Right hindlimb (tissue), 1 donor: ENCODE results near the gene CLDN6.

Experiments
- DNase-seq: peaks from one replicate; pipeline ENCODE4 v3.0.0-alpha.2; 2018

The CLDN6 gene

DNA sequence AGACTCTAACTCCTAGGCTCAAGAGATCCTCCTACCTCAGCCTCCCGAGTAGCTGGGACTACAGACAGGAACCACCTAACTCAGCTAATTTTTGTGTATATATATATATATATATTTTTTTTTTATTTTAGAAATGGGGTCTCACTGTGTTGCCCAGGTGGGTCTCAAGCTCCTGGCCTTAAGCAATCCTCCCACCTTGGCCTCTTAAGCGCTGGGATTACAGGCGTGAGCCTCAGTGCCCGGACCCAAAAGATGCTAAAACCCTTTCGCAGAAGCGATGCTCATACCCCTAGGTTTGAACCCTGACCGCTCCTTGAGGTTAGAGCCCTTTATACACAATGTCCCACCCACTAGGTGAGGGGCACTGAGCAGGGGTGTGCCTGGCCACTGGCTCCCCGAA is 7.5 kb downstream of the CLDN6 start:
- DNase-seq = no peak

DNA sequence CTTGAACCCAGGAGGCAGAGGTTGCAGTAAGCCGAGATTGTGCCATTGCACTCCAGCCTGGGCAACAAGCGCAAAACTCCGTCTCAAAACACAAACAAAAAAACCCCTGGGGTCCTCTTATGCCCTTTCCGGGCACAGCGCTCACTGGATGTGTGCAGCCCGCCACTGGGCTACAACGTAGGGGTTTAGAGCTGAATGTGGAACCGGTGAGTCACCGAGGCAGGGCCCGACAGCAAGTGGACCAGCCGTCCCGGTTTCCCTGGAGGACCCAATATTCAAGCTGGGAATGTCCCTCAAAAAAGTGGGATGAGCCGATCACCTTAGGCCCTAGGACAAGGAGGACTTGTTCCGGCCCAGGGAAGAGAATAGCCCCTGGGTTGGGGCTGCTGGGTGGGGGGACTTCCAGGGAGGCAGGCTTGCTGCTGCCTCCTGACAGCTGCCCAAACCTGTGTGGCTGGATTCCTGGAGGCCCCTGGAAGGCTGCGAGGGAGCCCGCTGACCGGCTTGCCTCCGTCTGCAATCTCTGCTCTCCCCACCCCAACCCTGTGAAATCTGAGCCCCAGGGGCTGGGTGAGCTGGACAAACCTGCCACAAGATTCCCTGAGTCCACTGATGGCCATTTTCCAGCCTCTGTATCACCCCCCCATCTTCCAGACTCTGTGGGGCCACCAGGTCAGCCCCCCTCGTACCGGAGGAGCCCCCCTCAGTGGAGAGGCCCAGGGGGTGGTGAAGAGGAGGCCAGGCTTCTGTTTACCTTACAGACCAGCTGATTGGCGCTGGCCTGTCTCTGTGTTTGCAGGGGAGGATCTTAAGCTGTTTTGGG is 8.2 kb downstream of the CLDN6 start:
- DNase-seq = no peak

DNA sequence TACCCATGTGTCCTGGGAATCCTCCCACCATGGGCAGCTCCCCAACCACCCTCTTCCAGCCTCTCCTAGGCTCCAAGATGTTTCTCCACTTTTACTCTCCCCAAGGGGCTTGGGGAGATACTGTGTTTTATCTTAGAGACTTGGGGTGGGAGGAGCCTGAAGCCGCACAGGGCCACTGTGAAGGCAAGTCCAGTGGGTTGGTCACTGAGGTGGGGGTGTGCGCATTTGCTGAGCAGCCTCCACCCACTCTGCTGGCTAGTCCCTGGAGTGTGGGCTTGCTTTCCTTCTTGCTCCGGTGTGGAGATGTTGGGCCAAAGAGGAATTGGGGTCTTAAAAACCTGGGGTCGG is 9.3 kb downstream of the CLDN6 start:
- no peak for DNase-seq

DNA sequence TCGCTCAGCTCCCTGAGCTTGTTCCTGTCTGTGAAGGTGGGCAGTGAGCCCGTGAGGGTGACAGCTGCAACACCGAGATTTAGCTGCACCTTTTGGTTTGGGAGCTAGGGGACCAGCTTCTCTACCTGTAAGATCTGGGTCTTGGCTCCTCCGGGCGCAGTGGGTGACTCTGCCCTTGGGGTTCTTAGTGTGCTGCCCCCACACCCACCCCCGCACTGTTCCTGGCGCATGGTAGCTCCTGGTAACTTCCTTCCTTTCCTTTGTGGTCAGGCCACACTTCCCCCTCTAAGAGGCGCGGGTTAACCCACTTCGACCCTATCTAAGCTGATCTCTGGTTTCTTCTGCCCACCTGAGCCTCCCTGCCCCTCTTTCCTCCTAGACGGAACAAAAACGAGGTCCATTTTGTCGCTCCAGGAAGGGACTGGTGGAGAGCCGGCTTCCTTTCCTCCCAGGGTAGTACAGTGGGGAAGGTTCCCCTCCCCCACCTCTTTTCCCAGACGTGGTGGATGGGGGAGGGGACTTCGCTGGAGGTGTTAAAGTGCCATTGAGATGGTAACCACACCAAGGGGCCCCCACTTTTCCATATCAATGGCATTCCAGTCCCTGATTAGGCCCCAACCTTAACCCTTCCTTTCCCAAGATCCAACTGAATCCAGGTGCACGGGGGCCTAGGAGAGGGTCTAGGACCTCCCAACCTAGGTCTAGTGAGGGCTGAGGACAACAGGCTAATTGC is 9.9 kb downstream of the CLDN6 start:
- DNase-seq = no peak

DNA sequence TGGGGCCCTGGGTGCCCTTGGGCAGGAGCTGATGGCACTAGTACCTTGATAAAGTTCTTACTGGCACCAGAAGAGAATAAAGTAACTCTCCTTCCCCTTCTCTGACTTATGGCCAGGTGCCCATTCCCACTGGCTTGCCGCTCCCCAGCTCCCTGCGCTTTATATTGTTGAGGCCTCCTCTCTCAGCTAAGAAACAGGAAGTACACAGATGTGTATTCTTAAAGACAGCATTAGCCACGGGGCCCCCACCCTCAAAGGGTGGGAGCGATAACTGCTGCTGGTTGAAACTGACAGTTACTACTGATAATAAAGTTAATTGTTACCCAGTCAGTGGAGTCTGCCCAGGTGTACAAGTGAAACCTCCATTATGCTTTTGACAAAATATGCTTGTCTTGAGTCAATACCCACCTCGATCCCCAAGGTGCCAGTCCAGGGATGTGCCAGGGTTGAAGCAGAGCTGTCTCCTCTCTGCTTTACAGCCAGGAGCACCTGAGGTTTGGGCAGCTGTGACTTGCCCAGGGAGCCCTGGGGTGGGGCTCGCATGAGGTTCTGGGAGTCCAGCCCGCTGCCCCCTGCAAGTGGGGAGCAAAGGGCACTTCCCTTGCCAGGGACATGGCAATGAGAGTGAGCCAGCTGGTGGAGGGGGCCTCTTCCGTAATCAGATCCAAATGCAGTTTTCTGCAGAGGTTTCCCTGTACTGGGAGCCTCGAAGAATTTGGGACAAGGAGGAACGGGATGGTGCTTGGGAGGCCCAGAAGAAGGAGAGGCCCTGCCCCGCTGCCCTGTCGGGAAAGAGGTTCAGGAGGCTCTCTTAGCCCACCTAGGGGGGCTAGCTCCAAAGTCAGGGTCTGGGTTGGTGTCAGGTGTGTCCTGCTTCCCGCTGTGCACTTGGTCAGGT is 10.7 kb downstream of the CLDN6 start:
- no peak for DNase-seq

DNA sequence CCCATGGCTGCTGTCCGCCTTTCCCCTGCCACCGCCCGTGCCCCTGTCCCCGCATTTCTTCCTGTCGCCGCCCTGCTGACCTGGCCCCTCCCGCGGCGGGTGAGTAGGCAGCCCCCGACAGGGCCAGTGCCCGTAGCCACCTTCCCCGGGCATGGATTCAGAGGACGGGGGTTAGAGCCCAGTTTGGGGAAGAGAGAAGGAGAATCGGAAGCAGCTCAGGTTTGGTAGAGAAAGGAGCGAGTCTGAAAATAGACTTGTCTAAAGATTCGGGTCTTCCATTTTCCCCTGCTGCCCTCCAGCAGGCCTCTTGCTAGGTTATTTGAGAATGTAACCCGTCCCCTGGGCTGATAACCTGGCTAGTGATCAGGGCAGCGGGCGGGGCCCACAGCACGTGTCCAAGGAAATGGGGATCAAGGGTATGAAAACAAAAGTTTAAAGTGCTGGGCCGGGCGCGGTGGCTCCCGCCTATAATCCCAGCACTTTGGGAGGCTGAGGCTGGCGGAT is 13.2 kb downstream of the CLDN6 start:
- DNase-seq = no peak

DNA sequence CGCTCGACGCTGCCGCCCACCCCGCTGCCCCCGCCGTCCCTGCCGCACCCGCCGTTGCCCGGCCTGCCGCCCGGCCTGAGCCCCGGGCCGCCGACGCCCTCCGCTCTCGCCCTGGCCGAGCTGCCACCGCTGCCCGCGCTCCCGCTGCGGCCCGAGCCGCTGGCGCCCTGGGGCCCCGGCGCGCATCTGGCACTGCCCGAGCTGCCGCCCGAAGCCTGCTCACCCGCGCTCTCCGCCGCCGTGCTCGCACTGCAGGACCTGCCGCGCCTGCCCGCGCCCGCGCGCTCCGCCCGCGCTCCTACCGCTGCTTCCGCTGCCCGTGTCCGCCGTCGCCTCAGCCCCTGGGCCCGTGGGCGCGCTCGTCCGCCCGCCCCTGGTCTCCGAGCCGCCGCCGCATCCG is 13.7 kb downstream of the CLDN6 start:
- no peak for DNase-seq

DNA sequence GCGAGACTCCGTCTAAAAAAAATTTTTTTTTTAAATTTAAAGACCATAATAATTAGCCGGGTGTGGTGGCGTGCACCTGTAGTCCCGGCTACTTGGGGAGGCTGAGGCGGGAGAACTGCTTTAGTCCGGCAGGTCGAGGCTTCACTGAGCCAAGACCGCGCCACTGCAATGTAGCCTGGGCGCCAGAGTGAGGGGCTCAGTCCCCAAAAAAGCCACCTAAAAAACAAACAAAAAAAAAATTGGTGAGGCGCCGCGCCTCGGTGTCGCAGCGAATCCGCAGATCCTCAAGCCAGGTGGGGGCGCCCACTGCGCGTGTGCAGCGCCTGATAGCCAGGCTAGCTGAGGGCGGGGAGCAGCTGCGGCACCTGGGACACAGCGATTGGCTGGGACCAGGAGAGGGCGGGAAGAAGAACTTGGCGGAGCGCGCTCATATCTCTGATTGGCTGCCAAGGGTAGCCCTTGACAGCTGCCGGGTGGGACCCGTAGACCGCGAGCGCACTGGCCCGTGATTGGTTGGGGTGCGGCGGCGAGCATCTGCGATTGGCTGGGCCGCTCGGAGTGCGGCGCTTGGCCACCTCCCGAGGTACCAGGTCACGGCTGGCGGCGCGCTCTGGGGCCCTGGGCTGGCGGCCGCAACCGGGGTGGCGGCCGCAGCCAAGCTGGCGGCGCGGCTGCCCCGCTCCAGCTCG is 14.3 kb downstream of the CLDN6 start:
- DNase-seq = peak; percentile 97

DNA sequence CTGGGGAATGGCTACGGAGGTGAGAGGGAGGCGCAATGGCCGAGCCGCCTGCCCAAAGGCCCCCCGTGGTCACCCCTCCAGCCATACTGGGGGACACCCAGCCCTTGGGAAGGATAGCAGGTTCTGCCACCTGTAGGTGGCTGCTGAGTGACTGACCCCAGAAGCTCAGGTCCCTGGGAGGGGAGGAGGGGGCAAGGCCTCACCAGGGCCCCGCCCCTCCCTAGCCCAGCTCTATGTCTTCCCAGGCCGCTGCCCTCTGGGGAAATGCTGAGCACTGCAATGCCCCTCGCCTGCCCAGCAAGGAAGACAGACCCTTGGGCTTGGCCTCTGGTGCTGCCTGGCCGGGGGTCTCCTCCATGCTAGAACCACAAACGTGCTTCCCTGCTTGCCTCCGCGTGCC is 16.7 kb downstream of the CLDN6 start:
- no peak for DNase-seq

DNA sequence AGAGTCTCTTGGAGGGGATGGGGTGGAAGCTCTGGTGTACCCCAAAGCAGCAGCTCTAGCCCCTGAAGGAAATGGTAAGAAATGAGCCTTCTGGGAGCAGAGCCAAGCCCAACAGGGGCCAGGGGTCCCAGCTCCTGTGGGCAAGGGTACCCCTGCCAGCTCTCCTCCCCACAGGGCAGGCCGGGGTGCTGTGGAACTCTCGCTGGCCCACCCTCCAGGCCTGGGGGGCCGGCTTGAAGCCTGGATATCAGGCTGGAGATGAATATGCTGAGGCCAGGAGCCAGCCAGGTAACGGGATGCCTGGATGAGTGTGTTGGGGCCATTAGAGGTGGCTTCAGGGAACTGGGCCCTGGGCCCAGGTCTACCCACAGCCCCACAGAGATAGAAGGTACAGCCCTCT is 17.4 kb downstream of the CLDN6 start:
- no peak for DNase-seq

DNA sequence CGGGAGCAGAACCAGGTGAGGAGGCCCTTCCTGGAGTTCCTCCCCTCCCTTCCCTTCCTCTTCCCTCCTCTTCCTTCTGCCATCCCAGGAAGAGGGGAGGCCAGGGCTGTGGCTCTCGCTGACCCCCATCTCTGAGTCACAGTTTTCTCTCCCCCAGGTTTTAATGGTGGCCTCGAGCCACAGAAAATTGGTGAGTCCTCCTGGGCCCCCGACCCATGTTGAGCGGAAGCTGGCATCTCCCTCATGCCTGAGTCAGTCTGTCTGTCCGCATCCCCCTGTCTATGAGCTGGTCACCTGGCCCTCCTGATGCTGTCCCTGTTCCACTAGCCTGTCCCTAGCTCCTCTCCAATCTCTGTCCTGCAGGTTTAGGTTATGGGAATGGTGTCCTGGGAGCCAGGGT is 18.1 kb downstream of the CLDN6 start:
- DNase-seq = no peak

DNA sequence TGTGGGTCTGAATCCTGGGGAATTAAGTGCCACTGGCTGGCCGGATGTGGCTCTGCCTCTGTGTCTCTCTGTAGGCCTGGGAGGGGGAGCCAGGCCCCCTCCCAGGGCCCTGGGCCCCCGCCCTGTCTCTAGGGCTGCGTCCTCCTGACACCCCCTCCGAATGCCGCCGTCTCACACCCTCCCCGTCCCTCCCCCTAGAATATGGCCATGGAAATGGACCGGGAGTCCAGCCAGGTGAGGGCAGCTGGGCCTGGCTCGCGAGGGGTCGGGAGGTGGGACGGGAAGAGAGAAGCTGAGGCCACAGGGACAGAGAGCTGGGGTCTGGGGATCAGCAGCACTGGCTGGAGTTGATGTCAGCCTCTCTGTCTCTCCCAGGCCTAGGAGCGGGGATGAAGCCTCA is 21.7 kb downstream of the CLDN6 start:
- DNase-seq = no peak

DNA sequence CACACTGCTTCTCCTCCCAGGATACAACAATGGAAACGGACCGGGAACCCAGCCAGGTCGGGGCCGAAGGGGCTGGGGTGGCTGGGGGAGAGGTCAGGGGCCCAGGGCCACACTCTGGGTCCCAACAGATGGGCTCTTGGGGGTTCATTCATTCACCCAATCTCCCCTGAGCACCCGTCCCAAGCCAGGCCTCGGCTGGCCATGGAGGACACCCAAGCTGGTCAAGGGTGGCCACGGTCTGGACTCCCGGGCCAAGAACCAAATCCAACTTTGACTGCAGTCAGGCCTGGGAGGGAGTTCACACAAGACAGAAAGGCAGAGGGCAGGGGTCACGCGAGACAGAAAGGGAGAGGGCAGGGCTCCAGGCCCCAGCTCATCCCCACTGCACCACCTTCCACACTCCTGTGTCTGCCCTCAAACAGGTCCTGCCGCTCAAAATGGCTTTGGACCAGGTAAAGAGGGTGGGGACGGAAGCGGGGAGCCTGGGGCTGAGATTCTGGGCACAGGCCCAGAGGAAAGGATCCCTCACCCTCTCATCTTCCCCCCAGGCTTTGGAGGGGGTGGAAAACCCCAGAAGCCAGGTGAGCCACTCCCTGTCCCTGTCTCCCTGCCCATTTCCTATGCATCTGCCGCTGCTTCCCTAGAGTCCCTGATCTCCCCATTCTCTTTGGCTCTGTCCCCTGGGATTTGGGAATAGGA is 25.5 kb downstream of the CLDN6 start:
- DNase-seq = no peak

DNA sequence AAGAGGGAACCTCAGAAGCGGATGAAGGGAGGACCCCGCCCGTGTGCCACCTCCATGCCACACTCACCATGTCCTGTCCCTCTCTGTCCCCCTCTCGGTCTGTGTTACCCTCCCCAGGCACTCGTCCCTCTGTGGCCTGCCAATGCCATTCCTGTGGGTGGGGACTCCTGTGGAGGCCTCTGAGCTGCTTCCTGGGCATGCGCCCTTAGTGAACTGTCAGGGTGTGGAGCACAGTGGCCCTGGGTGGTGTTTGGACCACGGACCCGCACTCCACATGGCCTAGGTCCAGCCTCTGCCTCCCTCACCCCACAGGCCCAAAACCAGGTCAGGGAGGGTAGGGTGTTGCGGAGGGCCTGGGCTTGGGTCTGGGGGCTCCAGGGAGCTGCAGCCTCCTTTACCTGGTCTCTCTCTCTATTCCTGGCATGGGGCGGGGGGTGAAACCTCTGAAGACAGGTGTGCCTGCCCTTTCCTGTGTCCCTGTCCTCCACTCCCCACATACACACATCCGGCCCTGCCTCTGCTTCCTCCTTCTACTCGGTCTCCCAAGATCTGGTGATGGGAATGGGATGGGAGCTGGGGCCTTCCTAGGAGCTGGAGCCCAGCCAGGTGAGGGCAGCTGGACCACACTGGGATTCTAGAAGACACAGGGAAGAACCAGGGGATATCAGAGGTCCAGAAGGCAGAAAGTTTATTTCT is 26.3 kb downstream of the CLDN6 start:
- no peak for DNase-seq

DNA sequence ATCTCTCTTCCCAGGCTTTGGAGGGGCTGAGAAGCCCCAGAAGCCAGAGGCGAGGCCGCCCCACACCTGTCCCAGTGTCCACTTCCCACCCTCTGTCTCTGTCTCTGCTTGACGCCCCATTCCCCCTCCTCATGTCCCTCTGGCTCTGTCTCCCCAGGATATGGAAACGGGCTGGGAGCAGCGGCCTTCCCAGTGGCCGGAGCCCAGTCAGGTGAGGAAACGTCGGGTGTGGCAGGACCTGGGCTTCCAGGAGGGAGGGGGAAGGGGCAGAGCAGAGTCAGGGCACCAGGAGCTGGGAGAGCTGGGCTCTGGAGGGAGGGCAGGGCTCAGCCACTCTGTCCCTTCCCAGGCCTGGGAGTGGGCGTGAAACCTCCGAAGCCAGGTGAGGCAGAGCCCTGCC is 27.1 kb downstream of the CLDN6 start:
- no peak for DNase-seq

DNA sequence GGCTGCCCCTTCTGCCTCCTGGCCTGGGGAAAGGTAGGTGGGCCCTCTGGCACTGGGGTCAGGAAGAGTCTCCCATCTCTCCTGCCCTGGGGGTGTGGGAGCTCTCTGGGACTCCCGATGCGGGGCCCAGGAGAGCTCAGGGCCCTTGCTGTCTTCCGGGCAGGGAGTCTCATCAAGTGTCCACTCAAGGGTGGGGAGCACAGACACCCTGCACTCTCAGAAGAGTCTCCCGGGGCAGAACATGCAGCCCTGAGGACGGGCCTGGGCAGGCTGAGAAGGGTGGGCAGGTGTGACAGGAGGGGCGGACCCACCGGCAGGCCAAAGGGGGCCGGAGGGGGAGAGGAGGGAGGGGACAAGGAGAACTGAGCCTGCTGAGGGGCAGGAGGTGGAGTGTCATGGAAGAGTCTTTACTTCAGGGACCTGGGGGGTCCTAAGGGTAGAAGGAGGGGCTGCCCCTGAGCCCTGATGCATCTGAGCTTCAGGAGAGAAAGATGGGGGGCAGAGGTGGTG is 29.3 kb downstream of the CLDN6 start:
- DNase-seq = no peak

DNA sequence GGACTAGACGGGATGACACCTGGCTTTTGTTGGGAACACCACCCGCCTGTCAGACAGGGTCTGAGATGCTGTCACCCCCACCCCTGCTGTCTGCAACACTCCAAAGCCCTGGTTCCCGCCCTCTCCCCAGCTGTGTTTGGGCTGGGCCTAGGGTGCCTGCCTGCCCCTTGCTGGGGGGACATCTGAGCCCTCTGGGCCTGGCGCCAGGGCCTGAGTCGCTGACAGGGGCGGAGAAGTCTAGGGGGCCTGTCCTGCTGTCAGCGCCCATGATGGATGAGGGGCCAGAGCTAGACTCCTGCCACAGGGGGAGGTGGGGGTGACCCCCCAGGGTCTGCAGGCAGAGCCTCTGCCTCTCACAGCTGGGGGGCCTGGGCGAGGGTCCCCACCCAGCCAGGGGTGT is 30.1 kb downstream of the CLDN6 start:
- DNase-seq = peak; percentile 83

DNA sequence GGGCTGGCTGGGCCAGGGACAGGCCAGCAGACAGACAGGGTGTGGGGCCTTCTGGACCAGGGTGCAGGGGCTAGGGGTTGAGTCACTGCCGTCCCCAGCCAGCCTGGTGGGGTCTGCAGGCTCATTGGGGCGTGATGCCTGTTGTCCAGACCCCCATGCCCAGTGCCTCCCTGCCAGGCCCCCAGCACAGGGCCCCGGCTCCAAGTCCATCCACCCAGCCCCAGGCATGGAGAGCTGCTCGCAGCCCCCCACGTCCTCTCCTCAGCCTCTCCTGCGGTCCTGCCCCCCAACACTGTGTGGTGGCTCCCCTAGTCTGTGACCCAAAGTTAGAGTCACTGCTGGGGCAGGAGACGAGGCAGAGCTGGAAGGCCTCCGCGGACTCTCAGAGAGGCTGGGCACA is 30.7 kb downstream of the CLDN6 start:
- DNase-seq = no peak

DNA sequence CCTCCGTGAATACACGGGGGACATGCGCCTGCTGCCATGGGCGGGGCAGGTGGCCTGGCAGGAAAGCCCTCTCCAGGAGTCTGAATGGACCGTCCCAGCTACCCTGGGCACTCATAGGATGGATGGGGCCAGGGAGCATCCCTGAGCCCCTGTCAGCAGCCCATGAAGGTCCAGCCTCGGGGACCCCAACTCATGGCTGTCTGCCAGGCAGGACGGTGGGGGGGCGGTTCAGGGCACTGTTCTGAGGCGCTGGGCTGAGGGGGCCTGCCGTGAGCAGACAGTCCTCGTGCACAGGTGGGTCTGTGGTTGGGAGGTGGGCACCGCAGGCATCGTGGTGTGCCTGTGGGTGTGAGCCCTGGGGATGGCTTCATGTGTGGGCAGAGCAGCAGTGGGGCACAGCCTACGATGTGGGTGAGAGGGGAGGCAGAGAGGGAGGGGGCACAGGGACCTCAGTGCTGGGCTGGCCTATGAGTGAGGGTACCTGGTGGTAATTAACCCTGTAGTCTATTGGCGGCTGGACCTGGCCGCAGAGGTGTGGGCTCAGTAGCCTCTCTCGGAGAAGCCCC is 31.3 kb downstream of the CLDN6 start:
- no peak for DNase-seq

DNA sequence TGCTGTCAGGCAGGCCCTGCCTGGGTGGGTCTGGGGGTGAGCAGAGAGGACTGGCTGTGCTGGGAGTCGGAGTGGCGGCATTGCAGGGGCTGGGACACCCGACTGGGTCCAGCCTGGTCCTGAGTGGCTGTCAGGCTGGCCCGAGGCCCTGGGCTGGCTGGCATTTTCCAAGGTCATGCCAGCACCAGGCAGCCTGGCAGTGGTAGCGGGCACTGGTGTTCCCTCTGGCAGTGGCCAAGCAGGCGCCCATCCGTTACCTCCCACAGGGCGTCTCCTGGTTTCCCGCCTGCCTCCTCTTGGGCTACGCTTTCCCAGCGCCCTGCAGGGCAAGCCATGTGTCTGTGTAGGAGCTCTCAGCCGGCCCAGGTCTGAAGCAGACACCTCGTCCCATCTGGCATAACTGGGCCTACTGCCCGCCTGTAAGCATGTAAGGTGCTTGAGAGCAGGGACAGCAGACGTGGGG is 32.1 kb downstream of the CLDN6 start:
- DNase-seq = no peak

DNA sequence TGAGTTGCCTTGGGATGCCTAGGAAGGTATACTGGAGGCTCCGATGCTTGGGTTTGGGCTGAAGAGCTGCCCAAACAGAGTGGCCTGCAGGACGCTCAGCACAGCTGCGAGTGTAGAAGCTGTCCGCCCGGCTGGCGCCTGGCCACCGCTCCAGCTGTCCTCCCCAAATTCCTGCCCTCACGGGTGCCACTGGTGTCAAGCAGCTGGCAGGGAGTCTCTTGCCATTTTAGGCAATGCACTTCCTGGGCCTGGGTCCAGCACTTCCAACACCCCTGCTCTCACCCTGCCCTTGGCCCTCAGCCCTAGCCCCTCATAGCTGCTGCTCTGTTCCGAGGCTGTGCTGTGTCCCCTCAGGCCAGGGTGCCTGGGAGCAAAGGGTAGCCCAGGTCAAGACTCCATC is 32.5 kb downstream of the CLDN6 start:
- peak; percentile 85 for DNase-seq
